OCI-M1 (cell line): Measurements from ENCODE around the gene CACNG4.
"Not testable (repeated sequence)": the region's sequence is repeated elsewhere in the genome, so short reads cannot be mapped to it uniquely, and the experiment has no call there.

Experiments used
- DNase-seq: peaks from one replicate; lab custom pipeline; 2025; lab: John Stamatoyannopoulos, UW

CACNG4 gene

DNA sequence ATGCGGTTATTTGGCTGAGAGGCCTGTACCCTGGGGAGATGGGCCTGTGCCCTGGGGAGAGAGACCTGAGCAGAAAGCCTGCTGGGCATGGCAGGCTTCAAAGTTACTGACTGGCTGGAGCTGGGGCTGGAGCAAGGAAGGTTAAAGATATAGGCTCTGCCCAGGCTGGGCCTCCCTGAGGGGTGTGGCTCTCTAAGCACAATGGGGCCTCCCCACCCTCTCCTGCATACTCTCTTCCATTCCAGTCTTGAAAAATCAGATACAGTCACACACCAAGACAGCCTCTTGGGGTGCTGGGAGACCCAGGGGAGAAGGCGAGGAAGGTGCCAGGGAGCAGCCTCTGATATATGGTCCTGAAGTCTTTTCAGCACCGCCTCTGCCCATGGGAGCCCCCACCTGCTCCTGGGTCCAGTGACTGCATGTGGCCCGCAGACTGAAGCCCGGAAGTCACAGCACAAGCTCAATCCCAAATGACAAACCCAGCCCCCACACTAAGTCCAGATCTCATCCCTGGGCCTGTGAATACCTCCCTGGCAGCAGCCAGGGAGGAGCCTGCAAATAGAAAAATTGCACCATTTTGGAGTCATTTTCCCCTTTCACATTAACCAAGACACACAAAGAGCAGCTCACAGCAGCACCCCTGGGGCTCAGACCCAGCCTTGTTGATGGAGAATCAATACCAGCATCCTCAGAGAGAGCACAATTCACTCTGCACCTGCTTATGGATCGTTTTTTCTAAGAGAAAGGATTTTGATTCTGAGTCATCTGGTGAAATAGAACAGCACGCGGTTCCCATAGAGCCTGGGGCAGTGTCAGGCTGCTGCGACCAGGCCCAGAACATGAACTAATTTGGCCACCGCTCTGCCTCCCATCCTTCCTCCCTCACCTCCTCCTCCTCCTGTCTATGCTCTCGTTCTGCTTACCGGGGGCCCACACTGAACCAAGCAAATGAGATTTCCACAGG is 54.2 kb downstream of the CACNG4 start:
- DNase-seq, result no peak

DNA sequence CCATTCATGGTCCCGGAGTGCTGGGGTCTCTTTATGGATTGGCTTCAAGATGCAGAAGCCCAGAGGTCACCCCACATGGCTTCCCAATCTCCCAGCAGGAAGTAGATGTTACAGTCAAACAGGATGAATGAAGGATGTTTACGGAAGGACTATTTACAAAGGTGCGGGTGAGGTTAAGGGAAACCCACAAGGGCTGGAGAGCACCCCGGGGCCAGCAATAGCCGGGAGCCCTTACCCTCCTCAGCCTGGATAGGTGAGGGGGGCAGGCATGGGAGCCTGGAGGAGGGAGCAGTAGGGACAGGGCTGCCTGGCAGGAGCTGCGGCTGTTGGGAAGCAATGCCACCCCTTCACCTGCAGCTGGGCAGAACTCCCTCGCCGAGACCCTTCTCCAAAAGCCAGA is 55.3 kb downstream of the CACNG4 start:
- DNase-seq, result no peak

DNA sequence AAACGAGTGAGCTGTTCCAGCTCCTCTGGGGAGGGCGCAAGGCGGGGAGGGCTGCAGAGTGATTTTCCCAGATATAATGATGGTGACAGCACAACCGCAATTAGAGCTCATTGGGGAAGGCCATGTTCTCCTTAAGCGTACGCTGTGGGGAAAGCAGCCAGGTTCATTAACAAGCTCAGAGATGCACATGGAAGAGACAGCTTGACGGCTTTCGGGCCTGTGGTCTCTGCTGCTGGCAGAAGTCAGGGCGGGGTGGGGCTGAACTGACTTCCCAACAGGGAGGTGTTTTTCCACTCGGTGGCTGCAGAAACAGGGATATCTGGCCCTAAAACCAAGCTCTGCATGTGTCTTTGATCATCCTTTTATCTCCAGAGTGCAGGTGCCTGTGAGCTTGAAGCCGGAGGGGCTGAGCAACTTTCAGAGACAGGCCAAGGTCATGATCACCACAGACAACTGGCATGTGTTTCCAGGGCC is 55.8 kb downstream of the CACNG4 start:
- no peak for DNase-seq

DNA sequence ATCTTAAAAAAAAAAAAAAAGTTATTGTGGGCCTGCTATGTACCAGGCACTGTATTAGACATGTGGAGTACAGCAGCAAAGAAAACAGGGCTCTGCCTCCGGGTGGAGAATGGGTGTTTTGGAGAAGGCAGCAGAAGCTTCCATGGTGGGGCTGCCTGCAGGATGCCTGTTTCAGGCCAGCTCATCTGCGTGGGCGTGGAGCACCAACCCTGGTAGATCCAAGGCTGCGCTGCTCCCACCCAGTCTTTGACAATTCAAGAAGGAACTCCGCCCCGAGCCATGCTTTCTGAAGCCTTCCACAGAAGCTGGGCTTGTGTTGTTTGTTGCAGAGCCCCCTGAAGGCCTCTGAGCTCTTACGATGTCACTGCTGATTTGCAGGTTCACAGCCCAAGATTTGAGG is 56.7 kb downstream of the CACNG4 start:
- no peak for DNase-seq

DNA sequence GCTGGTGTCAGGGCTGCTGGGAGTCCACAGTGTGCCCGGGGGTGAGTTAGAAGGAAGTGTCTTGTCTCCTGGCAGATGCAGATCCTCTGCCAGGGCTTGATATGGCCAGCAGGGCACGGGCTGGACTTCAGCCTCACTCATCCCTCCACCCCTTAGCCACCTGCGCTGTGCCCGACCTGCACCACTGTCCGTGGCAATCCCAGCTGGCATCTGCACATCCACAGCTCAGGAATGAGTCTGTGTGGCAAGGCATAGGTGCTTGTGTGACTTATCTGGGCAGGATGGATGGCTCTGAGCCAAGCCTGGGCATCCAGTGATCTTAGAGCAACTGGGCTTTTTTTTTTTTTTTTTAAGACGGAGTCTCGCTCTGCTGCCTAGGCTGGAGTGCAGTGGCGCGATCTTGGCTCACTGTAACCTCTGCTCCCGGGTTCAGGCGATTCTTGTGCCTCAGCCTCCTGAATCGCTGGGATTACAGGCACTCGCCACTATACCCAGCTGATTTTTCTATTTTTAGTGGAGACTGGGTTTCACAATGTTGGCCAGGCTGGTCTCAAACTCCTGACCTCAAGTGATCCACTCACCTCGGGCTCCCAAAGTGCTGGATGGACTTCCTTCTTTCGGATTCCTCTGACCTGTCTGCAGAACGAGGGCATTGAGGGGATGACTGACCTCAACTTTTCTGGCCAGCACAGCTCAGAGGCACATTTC is 57.4 kb downstream of the CACNG4 start:
- DNase-seq, result no peak

DNA sequence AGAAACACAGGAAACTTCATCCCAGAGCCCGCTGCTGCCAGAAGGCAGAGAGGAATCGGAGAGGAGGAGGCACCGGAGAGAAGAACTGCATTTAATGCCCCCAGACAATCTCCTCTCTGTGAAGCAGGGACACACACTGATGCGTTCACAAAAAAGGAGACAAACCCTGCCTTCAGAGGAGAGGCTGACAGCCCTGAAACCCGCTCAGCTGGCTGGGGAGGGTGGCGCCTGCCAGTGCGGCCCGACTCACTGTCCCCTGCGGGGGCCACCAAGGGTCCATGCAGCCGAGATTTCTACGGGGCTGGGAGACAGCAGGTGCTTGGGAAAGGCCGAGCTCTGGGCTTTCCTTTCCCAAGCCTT is 57.9 kb downstream of the CACNG4 start:
- DNase-seq, result no peak

DNA sequence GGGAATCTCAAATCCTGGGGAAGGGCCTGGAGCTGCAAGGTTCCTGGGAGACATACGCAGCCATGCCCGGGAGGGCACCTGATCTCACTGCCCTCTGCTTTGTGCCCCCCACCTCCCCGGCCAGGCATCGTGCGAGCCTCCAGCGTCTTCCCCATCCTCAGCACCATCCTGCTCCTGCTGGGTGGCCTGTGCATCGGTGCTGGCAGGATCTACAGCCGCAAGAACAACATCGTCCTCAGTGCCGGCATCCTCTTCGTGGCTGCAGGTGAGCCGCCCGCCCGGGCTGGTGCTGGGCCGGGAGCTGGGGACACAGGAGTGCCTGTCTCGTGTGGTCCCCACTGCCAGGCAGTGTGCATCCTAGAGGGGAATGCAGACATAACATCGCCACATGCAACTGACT is 60.2 kb downstream of the CACNG4 start:
- no peak for DNase-seq

DNA sequence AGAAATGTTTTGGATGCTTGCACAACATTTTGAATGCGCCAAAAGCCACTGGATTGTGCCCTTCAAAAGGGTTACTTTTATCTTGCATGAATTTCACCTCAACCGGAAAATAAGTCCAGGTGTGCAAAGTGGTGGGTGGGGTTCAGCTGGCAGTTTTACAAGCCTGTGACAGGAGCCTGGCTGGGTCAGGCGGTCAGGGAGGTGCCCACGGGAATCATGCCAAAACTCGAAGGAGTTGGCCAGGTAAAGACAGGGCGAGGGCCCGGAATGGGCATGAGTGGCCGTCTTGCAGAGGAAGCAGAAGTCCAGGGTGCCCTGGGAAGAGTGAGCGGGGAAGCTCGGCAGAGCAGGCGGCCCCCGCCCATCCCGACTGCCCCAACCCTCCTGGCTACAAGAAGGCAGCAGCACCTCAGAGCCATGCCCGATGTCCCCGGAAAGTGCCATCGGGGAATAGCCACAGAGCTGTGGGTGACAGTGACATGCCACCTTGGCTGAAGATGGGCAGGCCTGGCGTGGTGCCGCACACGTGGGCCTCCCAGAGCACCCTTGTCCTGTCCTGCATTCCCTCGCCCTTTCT is 60.8 kb downstream of the CACNG4 start:
- DNase-seq, result no peak

DNA sequence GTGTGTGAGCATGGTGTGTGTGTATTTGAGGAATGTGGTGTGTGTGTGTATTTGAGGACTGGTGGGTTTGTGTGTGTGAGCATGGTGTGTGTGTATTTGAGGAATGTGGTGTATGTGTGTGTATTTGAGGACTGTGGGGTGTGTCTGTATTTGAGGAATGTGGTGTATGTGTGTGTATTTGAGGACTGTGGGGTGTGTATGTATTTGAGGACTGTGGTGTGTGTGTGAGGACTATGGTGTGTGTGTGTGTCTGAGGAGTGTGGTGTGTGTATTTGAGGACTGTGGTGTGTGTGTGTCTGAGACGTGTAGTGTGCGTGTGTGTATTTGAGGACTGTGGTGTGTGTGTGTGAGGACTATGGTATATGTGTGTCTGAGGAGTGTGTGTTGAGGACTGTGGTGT is 61.8 kb downstream of the CACNG4 start:
- no peak for DNase-seq

DNA sequence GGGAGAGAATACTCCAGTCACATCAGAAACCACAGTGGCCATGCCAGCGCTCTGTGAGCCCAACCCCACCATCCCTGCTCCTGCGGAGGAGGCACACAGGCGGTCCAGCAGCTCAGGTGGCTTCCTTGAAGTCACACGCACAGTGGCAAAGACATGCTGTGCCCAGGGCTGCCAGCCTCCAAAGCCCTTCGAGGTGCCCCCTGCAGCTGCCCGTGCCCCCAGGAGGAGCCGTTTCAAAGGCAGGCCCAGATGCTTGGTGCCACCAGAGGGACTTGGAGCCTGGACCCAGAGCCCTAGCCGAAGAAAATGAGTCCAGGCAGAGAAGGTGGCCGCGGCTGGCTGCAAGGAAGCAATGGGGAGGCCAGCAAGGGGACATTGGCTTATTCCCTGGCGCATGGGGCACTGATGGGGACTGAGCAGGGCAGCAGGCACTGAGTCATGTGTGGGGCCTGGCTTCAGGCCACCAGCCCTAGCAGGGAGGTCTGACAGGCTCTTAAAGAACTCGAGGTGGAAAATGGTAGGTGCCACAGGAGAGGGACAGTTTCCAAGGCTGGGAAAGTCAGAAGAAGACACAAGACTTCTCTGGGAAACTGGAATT is 62.6 kb downstream of the CACNG4 start:
- DNase-seq, result no peak

DNA sequence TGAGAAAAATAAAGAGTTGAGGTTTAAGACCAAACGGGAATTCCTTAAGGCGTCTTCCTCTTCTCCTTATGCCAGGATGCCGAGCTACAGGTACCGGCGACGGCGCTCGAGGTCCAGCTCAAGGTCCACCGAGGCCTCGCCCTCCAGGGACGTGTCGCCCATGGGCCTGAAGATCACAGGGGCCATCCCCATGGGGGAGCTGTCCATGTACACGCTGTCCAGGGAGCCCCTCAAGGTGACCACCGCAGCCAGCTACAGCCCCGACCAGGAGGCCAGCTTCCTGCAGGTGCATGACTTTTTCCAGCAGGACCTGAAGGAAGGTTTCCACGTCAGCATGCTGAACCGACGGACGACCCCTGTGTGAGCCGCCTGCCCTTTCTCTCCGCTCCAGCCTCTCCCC is 66.1 kb downstream of the CACNG4 start:
- DNase-seq, result no peak

DNA sequence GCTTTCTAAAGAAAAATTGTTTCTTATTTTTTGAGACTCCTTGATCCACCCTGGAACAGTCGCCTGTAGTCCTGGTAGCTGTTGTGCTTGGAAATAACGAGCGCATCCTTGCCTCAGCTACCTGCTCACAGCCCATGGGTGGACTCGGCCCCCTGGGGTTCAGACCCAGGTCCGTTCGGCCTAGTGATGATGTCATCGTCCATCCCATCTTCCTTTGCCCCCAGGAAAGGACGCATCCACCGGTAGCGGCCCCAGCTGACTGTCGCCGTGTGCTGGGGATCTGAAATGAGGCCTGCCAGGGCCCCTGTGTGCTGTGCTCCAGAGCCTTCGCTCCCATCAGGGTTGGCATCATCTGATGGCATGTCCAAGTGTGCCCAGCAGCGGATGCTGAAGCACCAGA is 67.9 kb downstream of the CACNG4 start:
- no peak for DNase-seq

DNA sequence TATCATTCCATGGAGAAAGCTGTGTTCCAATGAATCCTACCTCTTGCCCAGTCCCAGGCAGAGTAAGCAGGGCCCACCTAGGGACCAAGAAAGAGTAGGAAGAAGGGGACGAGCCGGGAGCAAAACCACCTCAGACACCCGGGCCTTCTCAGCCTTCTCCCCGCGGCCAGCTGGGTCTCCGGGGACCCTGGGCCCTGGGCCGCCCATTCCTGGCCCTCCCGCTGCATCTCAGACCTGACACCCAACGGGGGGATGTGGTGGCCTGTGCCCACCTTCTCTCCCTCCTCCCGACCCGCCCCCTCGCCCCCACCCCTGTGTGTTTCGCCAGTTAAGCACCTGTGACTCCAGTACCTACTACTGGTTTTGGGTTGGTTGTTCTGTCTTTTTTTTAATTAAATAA is 68.5 kb downstream of the CACNG4 start:
- DNase-seq, result no peak

DNA sequence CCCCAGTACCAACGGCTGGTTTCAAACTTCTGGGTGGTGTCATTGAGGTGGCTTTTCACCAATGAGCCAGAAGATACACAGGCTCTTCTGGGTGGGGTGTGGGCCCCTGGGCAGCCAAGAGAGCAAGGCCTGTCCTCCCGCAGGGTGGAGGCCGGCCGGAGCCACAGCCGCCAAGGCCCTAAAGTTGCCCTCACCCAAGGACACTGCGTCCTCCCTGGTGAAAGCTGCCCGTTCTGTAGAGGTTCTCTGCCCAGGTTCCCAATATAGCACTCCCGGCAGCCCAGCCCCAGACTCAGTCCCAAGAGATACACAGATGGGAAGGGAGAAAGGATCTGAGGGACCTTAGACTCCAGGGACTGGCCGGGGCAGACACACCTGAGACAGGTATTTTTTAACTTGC is 69.1 kb downstream of the CACNG4 start:
- DNase-seq, result no peak

DNA sequence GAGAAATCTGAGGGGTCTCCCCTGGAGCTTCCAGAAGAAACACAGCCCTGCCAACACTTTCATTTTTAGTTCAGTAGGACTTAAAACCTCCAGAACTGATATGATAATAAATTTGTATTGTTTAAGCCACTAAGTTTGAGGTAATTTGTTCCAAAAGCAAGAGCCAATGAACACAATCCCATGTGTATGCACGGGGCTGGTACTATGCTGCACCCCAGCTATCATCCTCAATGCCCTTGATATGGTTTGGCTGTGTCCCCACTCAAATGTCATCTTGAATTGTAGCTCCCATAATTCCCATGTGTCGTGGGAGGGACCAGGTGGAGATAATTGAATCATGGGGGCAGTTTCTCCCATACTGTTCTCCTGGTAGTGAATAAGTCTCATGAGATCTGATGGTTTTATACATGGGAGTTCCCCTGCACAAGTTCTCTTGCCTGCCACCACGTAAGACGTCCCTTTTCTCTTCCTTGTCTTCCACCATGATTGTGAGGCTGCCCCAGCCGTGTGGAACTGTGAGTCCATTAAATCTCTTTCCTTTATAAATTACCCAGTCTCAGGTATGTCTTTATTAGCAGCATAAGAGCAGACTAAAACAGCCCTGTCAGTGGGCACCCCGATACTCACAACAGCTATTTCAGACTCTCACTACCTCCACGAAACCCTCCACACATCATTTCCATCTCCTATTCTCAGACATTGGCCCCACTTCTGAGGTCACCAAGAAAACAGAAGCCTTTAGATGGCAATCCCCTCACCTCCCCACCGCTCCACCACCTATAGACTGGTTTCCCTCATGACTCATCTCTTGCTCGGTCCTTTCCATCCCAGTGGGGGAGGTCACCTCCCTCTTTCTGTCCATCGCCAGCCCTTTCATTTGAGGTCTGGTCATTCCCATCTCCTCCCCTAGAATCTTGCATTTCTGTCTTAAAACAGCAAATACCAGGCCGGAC is 70.9 kb downstream of the CACNG4 start:
- DNase-seq, result no peak

DNA sequence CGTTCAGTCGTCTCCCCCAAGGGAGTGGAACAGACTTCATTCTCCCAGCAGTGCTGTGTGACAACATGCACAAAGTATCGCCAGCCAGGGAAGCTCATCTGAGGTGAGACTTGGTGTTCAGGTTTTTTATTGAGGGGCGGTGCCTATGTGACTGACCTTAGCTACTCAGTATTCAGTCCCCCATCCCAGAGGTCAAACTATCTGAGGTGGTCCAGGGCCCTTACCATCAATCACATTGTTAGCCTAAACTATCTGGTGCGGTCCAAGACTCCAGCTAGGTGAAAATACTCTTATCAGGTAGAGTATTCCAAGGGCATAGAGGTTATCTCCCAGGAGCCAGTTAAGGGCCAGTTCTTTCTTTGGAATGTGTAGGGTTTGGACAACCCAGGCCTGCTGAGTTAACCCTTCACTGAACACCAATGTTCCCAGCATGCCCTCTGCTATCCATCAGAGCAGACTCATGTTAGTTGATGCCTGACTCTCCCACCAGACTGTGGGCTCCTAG is 74.4 kb downstream of the CACNG4 start:
- no peak for DNase-seq

DNA sequence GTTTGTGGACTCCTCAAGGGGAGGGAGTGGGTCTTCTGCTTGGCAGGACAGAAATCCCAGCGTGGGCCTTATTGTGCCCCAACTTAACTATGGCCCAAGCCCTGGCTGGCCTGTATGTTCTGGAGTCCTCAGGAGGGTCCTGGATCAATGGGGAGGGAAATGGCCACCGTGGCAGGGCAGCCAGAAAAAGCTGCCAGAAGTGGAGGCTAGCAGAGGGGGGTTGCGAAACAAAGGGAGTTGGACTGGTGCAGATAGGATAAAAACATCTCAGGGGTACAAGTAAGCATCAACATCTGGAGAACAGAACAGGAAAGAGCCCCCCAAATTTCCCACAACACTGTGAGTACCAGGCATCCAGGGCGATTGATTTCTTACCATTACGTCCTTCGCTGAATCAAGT is 76.1 kb downstream of the CACNG4 start:
- no peak for DNase-seq

DNA sequence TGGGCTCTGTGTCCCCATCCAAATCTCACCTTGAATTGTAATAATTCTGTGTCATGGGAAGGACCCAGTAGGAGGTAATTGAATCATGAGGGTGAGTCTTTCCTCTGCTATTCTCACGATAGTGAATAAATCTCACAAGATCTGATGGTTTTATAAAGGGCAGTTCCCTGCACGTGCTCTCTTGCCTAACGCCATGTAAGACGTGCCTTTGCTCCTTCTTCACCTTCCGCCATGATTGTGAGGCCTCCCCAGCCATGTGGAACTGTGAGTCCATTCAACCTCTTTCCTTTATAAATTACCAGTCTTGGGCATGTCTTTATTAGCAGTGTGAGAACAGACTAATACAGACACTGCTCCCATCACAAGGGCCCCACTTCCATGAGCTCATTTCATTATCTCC is 76.6 kb downstream of the CACNG4 start:
- not testable (repeated sequence) for DNase-seq

DNA sequence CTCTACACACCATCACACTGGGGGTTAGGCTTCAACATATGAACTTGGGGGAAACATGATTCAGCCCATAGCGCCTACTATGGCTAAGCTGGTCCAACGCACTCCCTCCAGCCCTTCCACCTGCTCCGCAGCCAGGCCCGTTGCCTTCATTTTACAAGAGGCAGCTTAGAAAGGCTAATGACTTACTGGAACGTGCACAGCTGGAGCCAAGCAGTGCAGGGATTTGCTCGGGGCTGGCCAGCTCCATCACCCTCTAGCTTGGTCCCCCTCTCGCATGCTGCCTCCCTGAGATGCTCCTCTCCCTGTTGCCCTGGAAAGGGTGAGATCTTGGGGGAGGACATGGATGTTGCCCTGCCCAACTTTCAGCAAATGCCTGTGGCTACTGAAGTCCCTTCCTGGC is 77.0 kb downstream of the CACNG4 start:
- DNase-seq, result no peak

DNA sequence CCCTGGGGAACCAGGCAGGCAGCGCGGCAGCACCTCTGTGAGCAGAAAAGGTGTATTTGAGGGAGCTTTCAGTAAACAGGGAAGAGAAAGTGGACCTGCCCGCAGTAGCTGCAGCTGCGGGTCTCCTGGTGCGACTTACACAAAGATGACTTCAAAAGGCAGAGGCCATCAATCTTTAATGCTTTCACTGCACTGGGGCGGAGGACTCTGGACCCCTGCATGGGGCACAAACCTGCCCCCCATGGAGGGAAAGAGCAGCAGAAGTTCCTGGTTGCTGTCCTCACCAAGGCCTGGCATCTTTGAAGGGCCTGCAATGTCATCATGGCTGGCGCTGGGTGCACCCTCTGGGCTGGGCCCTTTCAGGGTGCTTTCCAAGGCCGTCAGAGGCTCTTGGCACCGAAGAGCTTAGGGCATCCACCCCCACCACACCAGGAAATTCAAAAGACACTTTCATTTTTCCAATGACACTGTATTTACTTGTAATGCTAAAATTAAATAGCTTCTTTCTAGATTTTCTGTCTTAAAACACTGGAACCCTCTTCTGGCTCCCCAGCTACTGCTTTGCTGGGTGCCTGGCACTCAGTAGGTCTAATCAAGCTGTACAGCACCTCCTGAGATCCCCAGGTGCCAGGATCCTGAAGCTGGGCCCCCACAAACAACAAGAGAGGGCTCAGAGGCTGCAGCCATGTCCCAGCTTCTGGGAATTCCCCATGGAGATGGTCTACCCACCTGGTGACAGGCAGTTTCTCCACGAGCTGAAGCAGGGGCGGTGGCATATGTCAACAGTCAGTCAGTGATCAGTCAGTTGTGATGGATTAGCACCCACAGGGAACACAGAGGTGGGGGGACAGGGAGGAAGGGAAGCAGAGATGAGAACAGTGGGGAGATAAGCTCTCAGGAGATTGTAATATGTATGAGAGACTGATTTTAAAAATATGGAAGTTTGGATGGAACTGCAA is 77.7 kb downstream of the CACNG4 start:
- no peak for DNase-seq
